ENCODE data around the gene PDE3B. TPM values are rescaled to one million over a fixed set of nuclear protein-coding genes. Genes with fewer than 3 reads are reported as not detected.

Gene PDE3B
- total RNA-seq, 4 donors from 2014 or later: 13.3 to 23.3 (median 21.5) TPM

DNA sequence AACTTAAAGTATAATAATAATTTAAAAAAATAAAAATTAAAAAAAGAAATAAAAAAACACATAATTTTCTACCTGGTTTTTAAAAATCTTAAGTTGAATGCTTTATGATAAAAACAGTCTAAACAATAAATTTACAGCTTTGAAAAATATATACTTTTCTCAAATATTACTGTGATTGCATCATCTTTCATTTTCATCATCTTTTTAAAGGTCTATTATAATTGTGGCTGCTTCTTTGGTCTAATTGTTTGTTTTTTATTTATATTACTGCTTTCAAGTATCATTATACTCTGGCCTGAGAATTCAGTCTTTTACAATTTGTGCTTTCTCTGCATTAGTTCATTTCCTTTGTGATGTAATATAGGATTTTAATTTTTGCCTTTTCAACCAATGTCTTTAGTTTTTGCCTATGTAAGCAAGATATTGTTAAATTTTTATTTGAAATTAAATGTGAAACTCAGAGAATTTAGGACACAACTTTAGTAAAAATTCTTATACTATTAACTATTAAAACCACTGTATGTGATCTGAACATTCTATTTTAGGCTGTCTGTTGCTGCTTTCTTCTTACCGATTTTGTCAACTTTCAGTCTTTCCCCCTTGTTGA is 241.2 kb downstream of the PDE3B start:
- H3K4me1 ChIP-seq: peaks cover 5 to 13% (median 8%) of the 10 kb centered on the region in 4 donors
- H3K36me3 ChIP-seq: peaks cover 0 to 8% (median 2%) of the 10 kb centered on the region in 4 donors
- intact Hi-C loops (cut with DNase I): no loop called here
- H3K27ac ChIP-seq (replicated peaks in 1 of 4): no peak overlapping the region
- no peak overlapping the region for H3K4me3 ChIP-seq
- WGBS: 94% methylated on average over 1 of the region's 1 CpG
- H3K27me3 ChIP-seq: no peaks in the 10 kb centered on the region
- DNase-seq (ENCODE audit: extremely low spot score): no peak
- no peaks in the 10 kb centered on the region for H3K9me3 ChIP-seq
- TF ChIP-seq EP300 (IDR thresholded peaks at IDR 0.05) (no peak), CTCF (IDR thresholded peaks at IDR 0.05) (no peak), POLR2A (IDR thresholded peaks at IDR 0.05; ENCODE audit: low read depth) (no peak), POLR2AphosphoS5 (IDR thresholded peaks at IDR 0.05) (no peak)

- Histone ChIP-seq H3K4me3 (no peak overlapping the region), H3K27ac (replicated peaks in 1 of 4) (no peak overlapping the region), H3K4me1 (peaks cover 17 to 25% (median 20%) of the 10 kb centered on the region in 4 donors), H3K27me3 (no peaks in the 10 kb centered on the region), H3K9me3 (no peaks in the 10 kb centered on the region), H3K36me3 (peaks cover 0 to 1% (median 0%) of the 10 kb centered on the region in 4 donors)
- 67% methylated on average over 1 of the region's 1 CpG for WGBS
- intact Hi-C loops (cut with DNase I): no loop called here
- DNase-seq (ENCODE audit: extremely low spot score): no peak
- no peak for TF ChIP-seq POLR2AphosphoS5 (IDR thresholded peaks at IDR 0.05)
- TF ChIP-seq EP300 (IDR thresholded peaks at IDR 0.05): no peak
- TF ChIP-seq CTCF (IDR thresholded peaks at IDR 0.05): no peak
- no peak for TF ChIP-seq POLR2A (IDR thresholded peaks at IDR 0.05; ENCODE audit: low read depth)
These were observed 242.9 kb downstream of the PDE3B start for GRCh38 chr11:14886513-14886912.

- peaks cover 17 to 30% (median 22%) of the 10 kb centered on the region in 4 donors for H3K4me1 ChIP-seq
- DNase-seq (ENCODE audit: extremely low spot score): peak; percentile 94
- intact Hi-C loops (cut with DNase I): loop anchor here (2.0 to 10.0 kb wide), 3 partner anchors 247 to 371 kb away; partner anchors contain the start of genes PDE3B and PSMA1
These were observed 247.8 kb downstream of the PDE3B start for GRCh38 chr11:14891143-14892035.

GRCh38 chr11:14892036-14892556 is 248.5 kb downstream of the PDE3B start, which contains the start of gene CYP2R1:
TSS of gene CYP2R1 (minus strand) at chr11:14892231. CDS start at chr11:14892205, 26 bp downstream.
- 0% methylated on average over 21 of the region's 36 CpGs for WGBS
- intact Hi-C loops (cut with DNase I): loop anchor here (5.0 to 10.0 kb wide), 2 partner anchors 247 to 355 kb away; partner anchors contain the start of gene PDE3B
- TF ChIP-seq POLR2AphosphoS5 (IDR thresholded peaks at IDR 0.05) (peak in 1 of 2 donors; percentile 79), EP300 (IDR thresholded peaks at IDR 0.05) (no peak), CTCF (IDR thresholded peaks at IDR 0.05) (no peak)
- Histone ChIP-seq H3K4me3 (peak within 1 kb of the TSS; percentile 69 to 91 (median 78)), H3K4me1 (peaks cover 17 to 30% (median 22%) of the 10 kb centered on the region in 4 donors), H3K9me3 (no peaks in the 10 kb centered on the region), H3K27ac (replicated peaks in 1 of 4) (peak within 1 kb of the TSS; percentile 86 to 98 (median 92)), H3K36me3 (no peaks in the 10 kb centered on the region), H3K27me3 (no peaks in the 10 kb centered on the region)
- DNase-seq (ENCODE audit: extremely low spot score): peak; percentile 98

More at GRCh38 chr11:14891143-14892035, 247.8 kb downstream of the PDE3B start:
- Histone ChIP-seq H3K36me3 (no peaks in the 10 kb centered on the region), H3K27ac (replicated peaks in 1 of 4) (peak overlapping the region; percentile 86 to 98 (median 92)), H3K9me3 (no peaks in the 10 kb centered on the region), H3K4me3 (peak overlapping the region; percentile 69 to 91 (median 78)), H3K27me3 (no peaks in the 10 kb centered on the region)
- peak; percentile 97 for TF ChIP-seq POLR2AphosphoS5 (IDR thresholded peaks at IDR 0.05)
- no peak for TF ChIP-seq EP300 (IDR thresholded peaks at IDR 0.05)
- TF ChIP-seq CTCF (IDR thresholded peaks at IDR 0.05): peak in 1 of 3 experiments; percentile 8
- TF ChIP-seq POLR2A (IDR thresholded peaks at IDR 0.05; ENCODE audit: low read depth): peak; percentile 58
- WGBS: under 1% methylated on average over 25 of the region's 67 CpGs
